ENCODE results near the gene CDC123.

CDC123 gene

DNA sequence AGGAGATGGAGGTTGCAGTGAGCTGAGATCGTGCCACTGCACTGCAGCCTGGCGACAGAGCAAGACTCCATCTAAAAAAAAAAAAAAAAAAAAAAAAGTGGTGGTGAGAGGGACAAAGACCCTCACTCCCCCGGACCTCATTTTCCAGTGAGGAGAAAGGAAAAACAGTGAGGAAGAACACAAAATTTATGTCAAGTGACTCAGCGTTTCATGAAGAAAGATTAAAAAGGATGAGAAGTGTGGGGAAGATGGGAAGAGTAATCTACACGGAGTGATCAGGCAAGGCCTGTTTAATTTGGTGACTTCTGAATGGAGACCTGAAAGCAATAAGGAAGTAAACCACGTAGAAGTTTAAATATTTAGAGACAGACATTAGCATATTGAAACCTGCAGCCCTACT lies 7.3 kb upstream of the CDC123 start:
- TF ChIP-seq, protein P1, sequence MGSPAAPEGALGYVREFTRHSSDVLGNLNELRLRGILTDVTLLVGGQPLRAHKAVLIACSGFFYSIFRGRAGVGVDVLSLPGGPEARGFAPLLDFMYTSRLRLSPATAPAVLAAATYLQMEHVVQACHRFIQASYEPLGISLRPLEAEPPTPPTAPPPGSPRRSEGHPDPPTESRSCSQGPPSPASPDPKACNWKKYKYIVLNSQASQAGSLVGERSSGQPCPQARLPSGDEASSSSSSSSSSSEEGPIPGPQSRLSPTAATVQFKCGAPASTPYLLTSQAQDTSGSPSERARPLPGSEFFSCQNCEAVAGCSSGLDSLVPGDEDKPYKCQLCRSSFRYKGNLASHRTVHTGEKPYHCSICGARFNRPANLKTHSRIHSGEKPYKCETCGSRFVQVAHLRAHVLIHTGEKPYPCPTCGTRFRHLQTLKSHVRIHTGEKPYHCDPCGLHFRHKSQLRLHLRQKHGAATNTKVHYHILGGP (tag by site-specific recombination; IDR thresholded peaks at IDR 0.05), result no peak
- TF ChIP-seq ZNF664 (tag by site-specific recombination; IDR thresholded peaks at IDR 0.05) (no peak), ZNF354C (tag by site-specific recombination; IDR thresholded peaks at IDR 0.05; ENCODE audit: borderline replicate concordance, low read depth) (no peak)
- TF ChIP-seq, protein P2, sequence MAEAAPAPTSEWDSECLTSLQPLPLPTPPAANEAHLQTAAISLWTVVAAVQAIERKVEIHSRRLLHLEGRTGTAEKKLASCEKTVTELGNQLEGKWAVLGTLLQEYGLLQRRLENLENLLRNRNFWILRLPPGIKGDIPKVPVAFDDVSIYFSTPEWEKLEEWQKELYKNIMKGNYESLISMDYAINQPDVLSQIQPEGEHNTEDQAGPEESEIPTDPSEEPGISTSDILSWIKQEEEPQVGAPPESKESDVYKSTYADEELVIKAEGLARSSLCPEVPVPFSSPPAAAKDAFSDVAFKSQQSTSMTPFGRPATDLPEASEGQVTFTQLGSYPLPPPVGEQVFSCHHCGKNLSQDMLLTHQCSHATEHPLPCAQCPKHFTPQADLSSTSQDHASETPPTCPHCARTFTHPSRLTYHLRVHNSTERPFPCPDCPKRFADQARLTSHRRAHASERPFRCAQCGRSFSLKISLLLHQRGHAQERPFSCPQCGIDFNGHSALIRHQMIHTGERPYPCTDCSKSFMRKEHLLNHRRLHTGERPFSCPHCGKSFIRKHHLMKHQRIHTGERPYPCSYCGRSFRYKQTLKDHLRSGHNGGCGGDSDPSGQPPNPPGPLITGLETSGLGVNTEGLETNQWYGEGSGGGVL (tag by site-specific recombination; IDR thresholded peaks at IDR 0.05), result no peak
- Histone ChIP-seq H3K4me1 (ENCODE audit: control insufficient read depth, insufficient read depth, low read length) (peaks cover 5% of the 10 kb centered on the region; the same call in 1 of the 2 replicates), H3K36me3 (ENCODE audit: control insufficient read depth in 2 of 2, insufficient read depth in 1 of 2, low read length in 2 of 2) (peaks cover 31 to 46% of the 10 kb centered on the region in 2 experiments), H3K27ac (ENCODE audit: extremely low read depth, low read depth, low read length) (no peak overlapping the region), H3K9me3 (ENCODE audit: control insufficient read depth, insufficient read depth, low read depth, low read length) (no peaks in the 10 kb centered on the region), H3K4me3 (ENCODE audit: low read depth, low read length) (no peak overlapping the region)
- ChIA-PET CTCF (no interaction called here), POLR2A (no interaction called here)

DNA sequence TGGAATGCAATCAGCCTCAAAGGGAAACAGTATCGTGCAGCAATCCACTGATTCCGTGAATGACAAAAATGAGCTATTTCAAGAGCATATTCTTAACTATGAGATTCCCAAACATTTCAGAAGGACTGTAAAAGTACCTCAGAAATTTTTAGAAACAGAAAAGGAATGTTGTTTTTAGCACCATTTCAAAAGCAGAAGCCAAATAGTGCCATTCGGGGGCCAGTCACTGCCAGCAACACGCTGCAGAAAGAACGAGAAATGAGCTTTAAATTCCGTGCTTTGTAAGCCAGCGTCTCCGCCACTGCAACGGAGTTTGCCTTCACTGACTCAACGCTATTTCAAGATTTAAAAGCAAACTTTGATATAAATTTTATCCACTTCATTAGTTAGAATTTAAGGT lies 6.6 kb upstream of the CDC123 start:
- Histone ChIP-seq H3K9me3 (ENCODE audit: control insufficient read depth, insufficient read depth, low read depth, low read length) (no peaks in the 10 kb centered on the region), H3K36me3 (ENCODE audit: control insufficient read depth in 2 of 2, insufficient read depth in 1 of 2, low read length in 2 of 2) (peaks cover 24 to 39% of the 10 kb centered on the region in 2 experiments), H3K4me1 (ENCODE audit: control insufficient read depth, insufficient read depth, low read length) (peaks cover 13% of the 10 kb centered on the region; the same call in 1 of the 2 replicates), H3K27ac (ENCODE audit: extremely low read depth, low read depth, low read length) (no peak overlapping the region), H3K4me3 (ENCODE audit: low read depth, low read length) (no peak overlapping the region)
- POLR2A ChIA-PET, result no interaction called here
- TF ChIP-seq, protein P3, sequence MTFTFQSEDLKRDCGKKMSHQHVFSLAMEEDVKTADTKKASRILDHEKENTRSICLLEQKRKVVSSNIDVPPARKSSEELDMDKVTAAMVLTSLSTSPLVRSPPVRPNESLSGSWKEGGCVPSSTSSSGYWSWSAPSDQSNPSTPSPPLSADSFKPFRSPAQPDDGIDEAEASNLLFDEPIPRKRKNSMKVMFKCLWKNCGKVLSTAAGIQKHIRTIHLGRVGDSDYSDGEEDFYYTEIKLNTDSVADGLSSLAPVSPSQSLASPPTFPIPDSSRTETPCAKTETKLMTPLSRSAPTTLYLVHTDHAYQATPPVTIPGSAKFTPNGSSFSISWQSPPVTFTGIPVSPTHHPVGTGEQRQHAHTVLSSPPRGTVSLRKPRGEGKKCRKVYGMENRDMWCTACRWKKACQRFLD (tag by site-specific recombination; IDR thresholded peaks at IDR 0.05), result no peak
- no peak for TF ChIP-seq BCL11A (tag by site-specific recombination; IDR thresholded peaks at IDR 0.05; ENCODE audit: low read depth)
- TF ChIP-seq ZNF239 (tag by site-specific recombination; IDR thresholded peaks at IDR 0.05), result no peak
- CTCF ChIA-PET, result no interaction called here

DNA sequence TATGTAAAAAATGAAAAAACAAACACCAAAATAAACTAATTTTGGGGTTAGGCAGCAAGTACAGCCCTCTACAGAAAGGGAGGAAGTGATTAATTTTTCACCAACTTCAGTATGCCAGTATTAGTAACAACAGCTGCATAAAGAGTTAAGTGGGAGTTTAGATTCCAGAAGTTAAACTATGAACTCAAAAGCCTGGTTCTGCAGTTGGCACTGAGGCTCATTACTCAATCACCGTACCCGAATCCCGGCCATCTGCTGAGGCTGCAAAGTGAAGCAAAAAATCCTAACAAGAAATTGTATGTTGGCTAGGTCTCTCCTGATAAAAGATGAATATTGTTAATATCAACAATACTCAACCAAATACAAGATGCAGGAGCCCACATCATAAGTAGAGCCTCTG lies 4.3 kb upstream of the CDC123 start:
- Histone ChIP-seq H3K27ac (ENCODE audit: extremely low read depth, low read depth, low read length) (no peak overlapping the region), H3K36me3 (ENCODE audit: control insufficient read depth in 2 of 2, insufficient read depth in 1 of 2, low read length in 2 of 2) (peaks cover 10 to 21% of the 10 kb centered on the region in 2 experiments; a peak in 2 of 3 replicates), H3K9me3 (ENCODE audit: control insufficient read depth, insufficient read depth, low read depth, low read length) (no peaks in the 10 kb centered on the region), H3K4me3 (ENCODE audit: low read depth, low read length) (no peak overlapping the region), H3K4me1 (ENCODE audit: control insufficient read depth, insufficient read depth, low read length) (peaks cover 13% of the 10 kb centered on the region; the same call in 1 of the 2 replicates)
- ChIA-PET CTCF (interaction anchor here (0.6 to 1.0 kb wide), 2 partner anchors 9 to 59 kb away, joined by 3 to 6 read pairs; no protein-coding TSS in a partner anchor), POLR2A (no interaction called here)
- TF ChIP-seq ZNF654 (tag by site-specific recombination; IDR thresholded peaks at IDR 0.05; ENCODE audit: low read depth) (no peak), BCL11B (tag by site-specific recombination; IDR thresholded peaks at IDR 0.05; ENCODE audit: low read depth) (no peak), ZNF248 (tag by site-specific recombination; IDR thresholded peaks at IDR 0.05) (no peak), ZSCAN30 (tag by site-specific recombination; IDR thresholded peaks at IDR 0.05) (no peak), OSR2 (tag by site-specific recombination; IDR thresholded peaks at IDR 0.05) (no peak)
- TF ChIP-seq, protein P4, sequence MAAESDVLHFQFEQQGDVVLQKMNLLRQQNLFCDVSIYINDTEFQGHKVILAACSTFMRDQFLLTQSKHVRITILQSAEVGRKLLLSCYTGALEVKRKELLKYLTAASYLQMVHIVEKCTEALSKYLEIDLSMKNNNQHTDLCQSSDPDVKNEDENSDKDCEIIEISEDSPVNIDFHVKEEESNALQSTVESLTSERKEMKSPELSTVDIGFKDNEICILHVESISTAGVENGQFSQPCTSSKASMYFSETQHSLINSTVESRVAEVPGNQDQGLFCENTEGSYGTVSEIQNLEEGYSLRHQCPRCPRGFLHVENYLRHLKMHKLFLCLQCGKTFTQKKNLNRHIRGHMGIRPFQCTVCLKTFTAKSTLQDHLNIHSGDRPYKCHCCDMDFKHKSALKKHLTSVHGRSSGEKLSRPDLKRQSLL (tag by site-specific recombination; IDR thresholded peaks at IDR 0.05), result no peak
- TF ChIP-seq, protein P5, sequence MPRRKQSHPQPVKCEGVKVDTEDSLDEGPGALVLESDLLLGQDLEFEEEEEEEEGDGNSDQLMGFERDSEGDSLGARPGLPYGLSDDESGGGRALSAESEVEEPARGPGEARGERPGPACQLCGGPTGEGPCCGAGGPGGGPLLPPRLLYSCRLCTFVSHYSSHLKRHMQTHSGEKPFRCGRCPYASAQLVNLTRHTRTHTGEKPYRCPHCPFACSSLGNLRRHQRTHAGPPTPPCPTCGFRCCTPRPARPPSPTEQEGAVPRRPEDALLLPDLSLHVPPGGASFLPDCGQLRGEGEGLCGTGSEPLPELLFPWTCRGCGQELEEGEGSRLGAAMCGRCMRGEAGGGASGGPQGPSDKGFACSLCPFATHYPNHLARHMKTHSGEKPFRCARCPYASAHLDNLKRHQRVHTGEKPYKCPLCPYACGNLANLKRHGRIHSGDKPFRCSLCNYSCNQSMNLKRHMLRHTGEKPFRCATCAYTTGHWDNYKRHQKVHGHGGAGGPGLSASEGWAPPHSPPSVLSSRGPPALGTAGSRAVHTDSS (tag by site-specific recombination; IDR thresholded peaks at IDR 0.05), result no peak

Measured in HEK293 (cell line).